ENCODE results near the gene MAGEL2.

MAGEL2 gene

GRCh38 chr15:23647421-23648370, at the start of gene MAGEL2:
Gene MAGEL2 (minus strand): TSS chr15:23647867. CDS start chr15:23647742, 125 bp downstream.
- no peak for DNase-seq

- no peak for DNase-seq
Observed at GRCh38 chr15:23695282-23695681, 47.6 kb upstream of the MAGEL2 start.

GRCh38 chr15:23694592-23694991, 46.9 kb upstream of the MAGEL2 start:
- DNase-seq = no peak

GRCh38 chr15:23690450-23690852, 42.8 kb upstream of the MAGEL2 start:
- no peak for DNase-seq

GRCh38 chr15:23690015-23690414, 42.3 kb upstream of the MAGEL2 start:
- DNase-seq = no peak

- no peak for DNase-seq
Observed at GRCh38 chr15:23687143-23687470, 39.4 kb upstream of the MAGEL2 start, which contains the start of gene NDN. Gene NDN (minus strand): TSS chr15:23687305. CDS start chr15:23687217, 88 bp downstream.

GRCh38 chr15:23686466-23687142, 38.9 kb upstream of the MAGEL2 start:
- DNase-seq = no peak

GRCh38 chr15:23671481-23671880, 23.8 kb upstream of the MAGEL2 start:
- DNase-seq = no peak

- DNase-seq = no peak
Observed at GRCh38 chr15:23670970-23671369, 23.3 kb upstream of the MAGEL2 start.

GRCh38 chr15:23663232-23663631, 15.6 kb upstream of the MAGEL2 start:
- DNase-seq = no peak

- DNase-seq = no peak
Observed at GRCh38 chr15:23648920-23649515, 1.4 kb upstream of the MAGEL2 start.

- no peak for DNase-seq
Observed at GRCh38 chr15:23647001-23647295, 719 bp downstream of the MAGEL2 start.

GRCh38 chr15:23646165-23647000, 1.3 kb downstream of the MAGEL2 start:
- no peak for DNase-seq

GRCh38 chr15:23645371-23646164, 2.1 kb downstream of the MAGEL2 start:
- DNase-seq = no peak

GRCh38 chr15:23644829-23645228, 2.8 kb downstream of the MAGEL2 start:
- no peak for DNase-seq

- DNase-seq = peak in 1 of 2 donors; percentile 18
Observed at GRCh38 chr15:23642413-23643044, 5.1 kb downstream of the MAGEL2 start.

GRCh38 chr15:23634181-23634580, 13.5 kb downstream of the MAGEL2 start:
- DNase-seq = no peak

GRCh38 chr15:23629234-23629805, 18.3 kb downstream of the MAGEL2 start:
- no peak for DNase-seq

- no peak for DNase-seq
Observed at GRCh38 chr15:23628612-23629233, 18.9 kb downstream of the MAGEL2 start.

GRCh38 chr15:23616536-23616935, 31.1 kb downstream of the MAGEL2 start:
- no peak for DNase-seq

GRCh38 chr15:23606226-23606625, 41.4 kb downstream of the MAGEL2 start:
- no peak for DNase-seq

Measured in CD4-positive, alpha-beta T cell treated with Interleukin-4 for 1 hour (primary cell).